HFFc6 (cell line): ENCODE measurements around the gene PPP1R3D. TPM values are rescaled to one million over a fixed set of nuclear protein-coding genes. Genes with fewer than 3 reads are reported as not detected.

Experiments
- DNase-seq: peaks from one replicate; pipeline ENCODE4 v3.0.0-alpha.2; 2018
- H3K27ac Mint-ChIP-seq: 2 replicates; pipeline ENCODE4 v1.8.0; 2020; ENCODE audit warnings: mild to moderate bottlenecking, mixed read lengths
- H3K27me3 Mint-ChIP-seq: 2 replicates; pipeline ENCODE4 v1.8.0; 2021; ENCODE audit warnings: mild to moderate bottlenecking, moderate library complexity, mixed read lengths; ENCODE audit not compliant: insufficient read depth
- H3K36me3 Mint-ChIP-seq: 2 replicates; pipeline ENCODE4 v1.8.0; 2021; ENCODE audit warnings: low read depth, mixed read lengths
- H3K4me1 Mint-ChIP-seq: 2 replicates; pipeline ENCODE4 v1.8.0; 2020; ENCODE audit warnings: low read depth, mixed read lengths
- H3K4me3 Mint-ChIP-seq: 2 replicates; pipeline ENCODE4 v1.8.0; 2020; ENCODE audit warnings: mild to moderate bottlenecking, moderate library complexity, mixed read lengths
- H3K9me3 Mint-ChIP-seq: 2 replicates; pipeline ENCODE4 v1.8.0; 2020; ENCODE audit warnings: mild to moderate bottlenecking, mixed read lengths
- CTCF ChIP-seq: fragments of 200-600 bp; sonication (generic); IDR thresholded peaks from 2 replicates; pipeline ENCODE4 v1.5.0; 2021; ENCODE audit warnings: antibody characterized with exemption, mild to moderate bottlenecking
- total RNA-seq, 6 experiments: library from RNA; stranded (reverse); fragmentation: NEBNext Ultra II Directional; extraction: Animal tissue kit (Norgen Biotek cat#: 25700); gene quantifications; 2 replicates in 1 of 6; 3 replicates in 5 of 6; pipeline ENCODE4 v1.2.3, GENCODE V29; 2021

Gene PPP1R3D
- total RNA-seq, 6 experiments from 2014 or later = 5.6 to 6.8 (median 6.2) TPM

DNA sequence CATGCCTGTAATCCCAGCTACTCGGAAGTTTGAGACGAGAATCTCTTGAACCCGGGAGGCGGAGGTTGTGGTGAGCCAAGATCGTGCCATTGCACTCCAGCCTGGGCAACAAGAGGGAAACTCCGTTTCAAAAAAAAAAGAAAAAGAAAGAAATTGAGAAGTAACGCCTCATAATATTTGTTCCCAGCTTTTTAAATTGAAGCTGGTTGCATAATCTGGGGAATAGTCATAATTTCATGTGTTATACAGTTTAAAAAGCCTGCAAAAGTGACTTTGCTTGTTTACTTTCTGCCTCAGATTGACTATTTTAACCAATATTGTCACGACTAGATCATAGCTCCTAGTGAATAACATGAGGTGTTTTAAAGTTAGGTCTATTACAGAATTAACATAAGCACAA is 7.3 kb upstream of the PPP1R3D start:
- TF ChIP-seq CTCF = no peak
- no peak for DNase-seq
- no peaks in the 10 kb centered on the region for H3K9me3 Mint-ChIP-seq
- H3K4me1 Mint-ChIP-seq = peaks cover 17% of the 10 kb centered on the region
- H3K27me3 Mint-ChIP-seq = peaks cover 1% of the 10 kb centered on the region; the same call in 1 of the 2 replicates
- no peak overlapping the region for H3K4me3 Mint-ChIP-seq
- H3K36me3 Mint-ChIP-seq = peaks cover 9% of the 10 kb centered on the region; the same call in 1 of the 2 replicates
- H3K27ac Mint-ChIP-seq = no peak overlapping the region

DNA sequence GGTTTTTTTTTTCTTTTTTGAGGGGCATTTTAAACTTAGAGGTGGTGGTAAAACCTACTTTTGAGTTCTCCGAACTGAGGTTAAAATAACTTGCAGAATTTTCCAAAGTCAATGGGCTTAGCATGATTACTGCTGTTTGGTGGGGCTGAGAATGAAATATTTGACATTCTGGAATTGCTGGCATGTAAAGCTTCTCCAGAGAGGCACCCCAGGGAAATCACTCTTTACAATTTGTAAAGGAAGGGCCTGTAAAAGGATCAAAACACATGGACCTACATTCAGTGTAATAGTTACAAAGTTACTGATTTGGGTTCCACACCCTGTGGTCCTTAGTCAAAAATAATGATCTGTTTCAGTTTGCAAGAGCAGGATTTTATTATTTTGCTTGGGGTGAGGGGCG is 5.6 kb upstream of the PPP1R3D start:
- no peak for TF ChIP-seq CTCF
- no peak overlapping the region; the same call in 1 of the 2 replicates for H3K4me3 Mint-ChIP-seq
- H3K9me3 Mint-ChIP-seq = no peaks in the 10 kb centered on the region
- no peak for DNase-seq
- no peak overlapping the region for H3K27ac Mint-ChIP-seq
- peaks cover 9% of the 10 kb centered on the region; the same call in 1 of the 2 replicates for H3K36me3 Mint-ChIP-seq
- H3K4me1 Mint-ChIP-seq = peaks cover 32% of the 10 kb centered on the region
- H3K27me3 Mint-ChIP-seq = no peaks in the 10 kb centered on the region; the same call in 1 of the 2 replicates

DNA sequence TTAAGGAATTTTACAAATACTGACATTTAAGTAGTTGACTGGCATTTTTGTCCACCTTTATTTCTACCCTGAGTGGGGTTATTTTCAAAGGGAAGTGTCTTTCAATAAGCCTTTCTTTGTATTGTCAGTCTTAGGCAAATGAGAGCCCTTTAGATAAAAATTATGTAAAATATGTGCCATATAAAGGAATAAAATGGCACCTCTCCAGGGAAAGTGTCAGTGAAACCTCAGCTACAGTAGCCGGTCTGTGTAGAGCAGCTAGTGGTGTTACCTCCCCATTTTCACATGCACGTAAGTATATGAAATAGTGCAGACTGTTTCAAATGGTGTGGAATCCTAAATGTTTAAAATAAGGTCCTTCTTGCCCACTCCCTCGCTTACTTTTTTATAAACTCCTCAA is 5.1 kb upstream of the PPP1R3D start:
- no peak overlapping the region for H3K27ac Mint-ChIP-seq
- H3K4me3 Mint-ChIP-seq = no peak overlapping the region
- H3K36me3 Mint-ChIP-seq = peaks cover 9% of the 10 kb centered on the region; the same call in 1 of the 2 replicates
- TF ChIP-seq CTCF = no peak
- H3K9me3 Mint-ChIP-seq = no peaks in the 10 kb centered on the region
- H3K27me3 Mint-ChIP-seq = no peaks in the 10 kb centered on the region
- peaks cover 32% of the 10 kb centered on the region for H3K4me1 Mint-ChIP-seq
- no peak for DNase-seq

DNA sequence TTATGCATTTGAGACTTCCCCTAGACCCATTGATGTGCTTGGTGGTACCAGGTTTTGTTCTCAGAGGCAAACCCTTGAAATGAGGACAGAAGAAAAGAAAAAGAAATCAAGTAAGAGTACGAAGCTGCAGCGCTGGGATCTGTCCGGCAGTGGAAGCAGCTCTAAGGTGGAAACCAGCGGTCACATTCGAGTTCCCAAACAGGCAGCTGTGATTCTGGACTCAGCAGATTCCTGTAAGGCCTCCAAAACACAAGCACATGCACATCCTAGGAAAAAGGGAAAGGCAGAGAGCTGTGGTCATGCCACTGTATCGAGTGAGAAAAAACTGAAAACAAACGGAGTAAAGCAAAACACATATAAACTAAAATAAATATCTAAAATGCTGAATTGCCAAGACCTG is 4.6 kb upstream of the PPP1R3D start:
- no peak for DNase-seq
- no peak for TF ChIP-seq CTCF
- no peak overlapping the region for H3K4me3 Mint-ChIP-seq
- H3K36me3 Mint-ChIP-seq = peaks cover 9% of the 10 kb centered on the region; the same call in 1 of the 2 replicates
- no peaks in the 10 kb centered on the region for H3K27me3 Mint-ChIP-seq
- no peaks in the 10 kb centered on the region for H3K9me3 Mint-ChIP-seq
- no peak overlapping the region for H3K27ac Mint-ChIP-seq
- peaks cover 32% of the 10 kb centered on the region for H3K4me1 Mint-ChIP-seq

DNA sequence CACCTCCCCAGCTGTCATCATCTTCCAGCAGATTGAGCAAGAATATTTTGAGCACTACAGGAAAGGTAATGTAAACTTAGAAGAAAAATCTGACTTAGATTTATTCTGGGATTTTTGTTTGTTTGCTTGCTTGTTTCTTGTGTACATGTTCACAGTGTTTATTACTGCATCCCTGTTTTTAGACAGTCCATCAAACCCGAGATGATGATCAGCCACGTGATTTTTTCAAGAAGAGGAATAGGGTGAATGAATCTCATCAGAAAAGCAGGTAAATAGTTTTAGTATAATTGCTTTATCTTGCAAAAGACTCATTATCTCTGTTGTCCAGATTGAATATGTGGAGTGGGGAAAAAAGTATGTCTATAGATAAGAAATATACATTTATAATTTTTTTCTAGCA is 2.1 kb upstream of the PPP1R3D start:
- peaks cover 43% of the 10 kb centered on the region for H3K4me1 Mint-ChIP-seq
- no peak overlapping the region for H3K27ac Mint-ChIP-seq
- no peak overlapping the region for H3K4me3 Mint-ChIP-seq

More for the DNA sequence above, 2.1 kb upstream of the PPP1R3D start:
- TF ChIP-seq CTCF = no peak
- peaks cover 21% of the 10 kb centered on the region for H3K36me3 Mint-ChIP-seq
- DNase-seq = no peak
- peaks cover 7% of the 10 kb centered on the region; the same call in 1 of the 2 replicates for H3K9me3 Mint-ChIP-seq
- H3K27me3 Mint-ChIP-seq = 0 out of 2 replicates have a peak, but pooled peaks cover 2% of the 10 kb centered on the region
